ENCODE measurements around the gene CCNJ. TPM values are rescaled to one million over a fixed set of nuclear protein-coding genes. Genes with fewer than 3 reads are reported as not detected.

The CCNJ gene
- total RNA-seq, 1 experiment from 2014 or later = 36.8 TPM

GRCh38 chr10:96073722-96074121 lies 30.3 kb downstream of the CCNJ start:
- Mint-ChIP-seq H3K27ac (no peak overlapping the region), H3K4me3 (no peak overlapping the region)
- no peak overlapping the region for H3K23ac ChIP-seq (ENCODE audit: insufficient read length, low read depth, low read length)

More at GRCh38 chr10:96073722-96074121, 30.3 kb downstream of the CCNJ start:
- H3K27me3 Mint-ChIP-seq (ENCODE audit: low read depth) = no peaks in the 10 kb centered on the region
- peaks cover 15 to 21% of the 10 kb centered on the region in 2 experiments for H3K4me1 Mint-ChIP-seq
- DNase-seq = no peak
- Histone ChIP-seq H2BK20ac (ENCODE audit: low read depth, low read length, poor library complexity, severe bottlenecking) (no peak overlapping the region), H3K79me2 (ENCODE audit: insufficient read depth, low read length) (no peaks in the 10 kb centered on the region), H2BK5ac (ENCODE audit: insufficient read length, low read length) (no peak overlapping the region), H4K8ac (replicated peaks; ENCODE audit: insufficient read length, low read depth, low read length) (no peak overlapping the region), H3K27ac (ENCODE audit: insufficient read length, low read depth, low read length) (no peak overlapping the region), H2AFZ (ENCODE audit: low read length) (no peak overlapping the region), H3K9ac (ENCODE audit: extremely low read depth, insufficient read length, low read length) (no peak overlapping the region), H4K91ac (ENCODE audit: insufficient read length, low read depth, low read length) (no peak overlapping the region), H3K4ac (ENCODE audit: low read depth, low read length) (no peak overlapping the region), H3K27me3 (ENCODE audit: insufficient read depth, low read length) (no peaks in the 10 kb centered on the region), H3K18ac (ENCODE audit: insufficient read length, low read depth, low read length) (no peak overlapping the region), H2BK12ac (ENCODE audit: insufficient read length, low read depth, low read length) (no peak overlapping the region), H3K23me2 (ENCODE audit: insufficient read length, low read depth, low read length, poor library complexity, severe bottlenecking) (no peaks in the 10 kb centered on the region), H2BK120ac (ENCODE audit: low read depth, low read length, poor library complexity, severe bottlenecking) (no peak overlapping the region), H3K9me3 (ENCODE audit: control insufficient read depth, low read depth, low read length) (no peaks in the 10 kb centered on the region), H3K14ac (ENCODE audit: insufficient read depth, low read length) (no peak overlapping the region), H3K4me1 (ENCODE audit: insufficient read depth, low read length) (no peaks in the 10 kb centered on the region), H4K20me1 (ENCODE audit: control insufficient read depth, insufficient read depth, insufficient read length) (no peaks in the 10 kb centered on the region), H3K79me1 (ENCODE audit: insufficient read depth, low read depth, low read length, poor library complexity, severe bottlenecking) (no peaks in the 10 kb centered on the region), H4K5ac (ENCODE audit: insufficient read length, low read depth, low read length) (no peak overlapping the region), H2BK15ac (ENCODE audit: low read depth, low read length) (no peak overlapping the region), H3K4me2 (ENCODE audit: insufficient read depth, insufficient read length, low read length) (no peak overlapping the region), H3K56ac (ENCODE audit: insufficient read length, low read depth, low read length) (no peak overlapping the region), H3T11ph (ENCODE audit: low read length) (no peak overlapping the region), H2AK5ac (ENCODE audit: insufficient read length, low read length) (no peak overlapping the region)
- WGBS (ENCODE audit: extremely low coverage, insufficient read length, low lambda C conversion rate) = no CpG with 5 or more reads among the region's 1 CpG
- TF ChIP-seq CTCF (conservative IDR thresholded peaks at IDR 0.05) = no peak
- H3K9me3 Mint-ChIP-seq = no peaks in the 10 kb centered on the region; a peak in 1 of 5 replicates
- no peaks in the 10 kb centered on the region; a peak in 1 of 7 replicates for H3K36me3 Mint-ChIP-seq (ENCODE audit: insufficient read depth in 1 of 3, low read depth in 3 of 3)

Data from H9 (cell line).